HCT116 (cell line): ENCODE results near the gene MEX3B. TPM values are rescaled to one million over a fixed set of nuclear protein-coding genes. Genes with fewer than 3 reads are reported as not detected.

Source experiments
- ATAC-seq: fragments of 200-7000 bp; cut with Tn5 transposase; 2 replicates; pipeline ENCODE4 v1.9.1; 2020; ENCODE audit warnings: mild to moderate bottlenecking, moderate library complexity
- BruUV-seq: library from RNA; stranded (reverse); fragments of 400-500 nt; replicated peaks from 2 replicates; lab custom pipeline; 2021; lab: Mats Ljungman, UMichigan
- CTCF ChIA-PET: fragments of 300-600 bp; sonication (Branson Sonifier 250); formaldehyde crosslinking; loops from one replicate; lab custom pipeline; 2021; ENCODE audit warnings: antibody characterized with exemption; lab: Charles Lee
- POLR2A ChIA-PET: fragments of 300-600, 350-600 bp; sonication (Branson Sonifier 250); formaldehyde crosslinking; loops from one replicate; lab custom pipeline; 2021; ENCODE audit warnings: antibody characterized with exemption; lab: Charles Lee
- RAD21 ChIA-PET, 2 experiments: fragments of 300-600 bp; sonication (Branson Sonifier 250); formaldehyde crosslinking; loops; one replicate each; lab custom pipeline; 2023; ENCODE audit warnings: low total read pairs in 2 of 2; ENCODE audit not compliant: uncharacterized antibody in 2 of 2, unreplicated experiment in 2 of 2, low non-redundant PET in 1 of 2; lab: Charles Lee
- DNase-seq: peaks from one replicate; pipeline ENCODE4 v3.0.0-alpha.2; 2010; ENCODE audit warnings: low read depth, low spot score
- H2AFZ ChIP-seq: fragments of 200-600 bp; shearing (Covaris generic), sonication (generic); 2 replicates; pipeline ENCODE4 v1.6.1; 2017; ENCODE audit warnings: low read depth, mixed run types, mixed read lengths, antibody characterized with exemption, low read length; ENCODE audit not compliant: poor library complexity, severe bottlenecking
- H3K27ac ChIP-seq: 2 replicates; pipeline ENCODE4 v1.5.1; 2012; ENCODE audit warnings: low read depth, low read length
- H3K27me3 ChIP-seq: fragments of 200-600 bp; sonication (generic); 2 replicates; pipeline ENCODE4 v1.6.1; 2016; ENCODE audit warnings: mixed run types, low read length, mixed read lengths; ENCODE audit not compliant: insufficient read depth
- H3K36me3 ChIP-seq, 2 experiments: fragments of 200-500 bp in 1 of 2; fragments of 200-600 bp in 1 of 2; sonication (Bioruptor generic) in 1 of 2; sonication (generic) in 1 of 2; 2 replicates each; pipeline versions ENCODE4 v1.5.1 to v1.6.1; 2014 to 2016; ENCODE audit warnings: low read length in 2 of 2, inconsistent platforms in 1 of 2, mixed read lengths in 1 of 2, mixed run types in 1 of 2; ENCODE audit not compliant: insufficient read depth in 2 of 2, control insufficient read depth in 1 of 2
- H3K4me1 ChIP-seq, 2 experiments: fragments of 200-600 bp in 1 of 2; sonication (generic) in 1 of 2; 2 replicates each; pipeline versions ENCODE4 v1.5.1 to v1.6.1; 2012 to 2017; ENCODE audit warnings: low read length in 2 of 2, inconsistent platforms in 1 of 2, mild to moderate bottlenecking in 1 of 2, mixed read lengths in 1 of 2, mixed run types in 1 of 2, moderate library complexity in 1 of 2; ENCODE audit not compliant: insufficient read depth in 2 of 2, control insufficient read depth in 1 of 2
- H3K4me2 ChIP-seq: fragments of 200-600 bp; sonication (generic); 2 replicates; pipeline ENCODE4 v1.6.1; 2017; ENCODE audit warnings: mixed run types, low read length, mixed read lengths
- H3K4me3 ChIP-seq, 2 experiments: fragments of 200-600 bp in 1 of 2; sonication (generic) in 1 of 2; replicated peaks in 1 of 2; 2 replicates each; pipeline ENCODE4 v1.5.1; 2011 to 2016; ENCODE audit warnings: low read length in 2 of 2, control low read depth in 1 of 2, low read depth in 1 of 2, mild to moderate bottlenecking in 1 of 2, mixed read lengths in 1 of 2, mixed run types in 1 of 2
- H3K79me2 ChIP-seq: fragments of 200-600 bp; sonication (generic); 2 replicates; pipeline ENCODE4 v1.6.1; 2017; ENCODE audit warnings: mild to moderate bottlenecking, mixed run types, low read length, moderate library complexity, mixed read lengths; ENCODE audit not compliant: insufficient read depth
- H3K9ac ChIP-seq: fragments of 200-600 bp; sonication (generic); 2 replicates; pipeline ENCODE4 v1.6.1; 2016; ENCODE audit warnings: low read length, mixed read lengths
- H3K9me2 ChIP-seq: fragments of 200-600 bp; sonication (generic), shearing (Covaris generic); 2 replicates; pipeline ENCODE4 v1.6.1; 2017; ENCODE audit warnings: mixed run types, mild to moderate bottlenecking, moderate library complexity; ENCODE audit not compliant: insufficient read depth
- H3K9me3 ChIP-seq, 2 experiments: fragments of 200-500 bp in 1 of 2; fragments of 200-600 bp in 1 of 2; sonication (Bioruptor generic) in 1 of 2; sonication (generic) in 1 of 2; 2 replicates each; pipeline ENCODE4 v1.6.1; 2014 to 2017; ENCODE audit warnings: low read length in 2 of 2, mixed read lengths in 2 of 2, inconsistent platforms in 1 of 2, low read depth in 1 of 2, mild to moderate bottlenecking in 1 of 2, mixed run types in 1 of 2, moderate library complexity in 1 of 2; ENCODE audit not compliant: control insufficient read depth in 1 of 2, insufficient read depth in 1 of 2
- H4K20me1 ChIP-seq: fragments of 200-600 bp; sonication (generic), shearing (Covaris generic); 2 replicates; pipeline ENCODE4 v1.6.1; 2017; ENCODE audit warnings: mixed run types, mild to moderate bottlenecking, moderate library complexity; ENCODE audit not compliant: insufficient read depth
- CBX3 ChIP-seq: IDR thresholded peaks from 2 replicates; pipeline ENCODE4 v1.6.1; 2012; ENCODE audit warnings: low read depth
- CEBPB ChIP-seq: IDR thresholded peaks from 2 replicates; pipeline ENCODE4 v1.6.1; 2012; ENCODE audit warnings: low read depth
- EGR1 ChIP-seq: IDR thresholded peaks from 2 replicates; pipeline ENCODE4 v1.6.1; 2012; ENCODE audit warnings: low read depth
- ELF1 ChIP-seq: IDR thresholded peaks from 2 replicates; pipeline ENCODE4 v1.6.1; 2012; ENCODE audit warnings: low read depth, borderline replicate concordance
- EZH2phosphoT487 ChIP-seq: fragments of 200-600 bp; IDR thresholded peaks from 2 replicates; pipeline ENCODE4 v1.6.1; 2018; ENCODE audit warnings: antibody characterized with exemption, borderline replicate concordance
- FOSL1 ChIP-seq: IDR thresholded peaks from 2 replicates; pipeline ENCODE4 v1.6.1; 2012; ENCODE audit warnings: low read depth
- JUND ChIP-seq: IDR thresholded peaks from 2 replicates; pipeline ENCODE4 v1.6.1; 2012
- POLR2A ChIP-seq: IDR thresholded peaks from 2 replicates; pipeline ENCODE4 v1.7.0; 2011; ENCODE audit warnings: borderline replicate concordance; ENCODE audit not compliant: insufficient read depth, insufficient read length; ENCODE audit errors: extremely low read depth
- POLR2AphosphoS5 ChIP-seq: IDR thresholded peaks from 2 replicates; pipeline ENCODE4 v1.6.1; 2011; ENCODE audit warnings: mild to moderate bottlenecking, low read depth, low read length, moderate library complexity
- SP1 ChIP-seq: IDR thresholded peaks from 2 replicates; pipeline ENCODE4 v1.6.1; 2012; ENCODE audit warnings: low read depth
- SRF ChIP-seq: IDR thresholded peaks from 2 replicates; pipeline ENCODE4 v1.6.1; 2012; ENCODE audit warnings: low read depth
- TCF7L2 ChIP-seq: IDR thresholded peaks from 2 replicates; pipeline ENCODE4 v1.7.0; 2011; ENCODE audit warnings: borderline replicate concordance, inconsistent platforms; ENCODE audit not compliant: insufficient read depth, insufficient read length; ENCODE audit errors: extremely low read depth
- YY1 ChIP-seq: IDR thresholded peaks from 2 replicates; pipeline ENCODE4 v1.6.1; 2011; ENCODE audit warnings: low read length, low read depth, moderate library complexity, mild to moderate bottlenecking; ENCODE audit not compliant: insufficient replicate concordance; ENCODE audit errors: extremely low read depth
- ZFX ChIP-seq: fragments of 450-650 bp; IDR thresholded peaks from 2 replicates; pipeline ENCODE4 v1.6.1; 2017
- ZNF274 ChIP-seq: fragments of 200-500 bp; sonication (Bioruptor generic); IDR thresholded peaks from 2 replicates; pipeline ENCODE4 v1.6.1; 2014; ENCODE audit warnings: mild to moderate bottlenecking, low read depth, low read length, inconsistent platforms
- intact Hi-C: fragments of 100-400 bp; cut with micrococcal nuclease; formaldehyde crosslinking; loops from 2 replicates; pipeline ENCODE4 v1.10.0; 2022
- total RNA-seq: library from RNA; stranded (reverse); gene quantifications from one replicate; pipeline ENCODE4 v1.2.1, GENCODE V29; 2021; ENCODE audit not compliant: unreplicated experiment
- TF ChIP-seq, protein P1 (sequence below), 3 experiments: fragments of 200-600 bp in 1 of 3; sonication (generic) in 1 of 3; IDR thresholded peaks in 2 of 3; conservative IDR thresholded peaks in 1 of 3; 2 replicates each; pipeline ENCODE4 v1.5.1; 2012 to 2017; ENCODE audit warnings: low read depth in 2 of 3, low read length in 2 of 3, antibody characterized with exemption in 1 of 3, borderline replicate concordance in 1 of 3, control low read depth in 1 of 3, mild to moderate bottlenecking in 1 of 3, mixed read lengths in 1 of 3, mixed run types in 1 of 3, moderate library complexity in 1 of 3; ENCODE audit not compliant: insufficient read depth in 1 of 3
- TF ChIP-seq, protein P2 (sequence below): IDR thresholded peaks from 2 replicates; pipeline ENCODE4 v1.6.1; 2012
- TF ChIP-seq, protein P3 (sequence below): IDR thresholded peaks from 2 replicates; pipeline ENCODE4 v1.6.1; 2012
- TF ChIP-seq, protein P4 (sequence below): IDR thresholded peaks from 2 replicates; pipeline ENCODE4 v1.6.1; 2011; ENCODE audit warnings: mild to moderate bottlenecking, low read length, moderate library complexity; ENCODE audit not compliant: insufficient replicate concordance; ENCODE audit errors: extremely low read depth
- TF ChIP-seq, protein P5 (sequence below): IDR thresholded peaks from 2 replicates; pipeline ENCODE4 v1.6.1; 2012; ENCODE audit warnings: low read depth

Gene MEX3B
- total RNA-seq, 1 experiment from 2014 or later = 1.9 TPM

DNA sequence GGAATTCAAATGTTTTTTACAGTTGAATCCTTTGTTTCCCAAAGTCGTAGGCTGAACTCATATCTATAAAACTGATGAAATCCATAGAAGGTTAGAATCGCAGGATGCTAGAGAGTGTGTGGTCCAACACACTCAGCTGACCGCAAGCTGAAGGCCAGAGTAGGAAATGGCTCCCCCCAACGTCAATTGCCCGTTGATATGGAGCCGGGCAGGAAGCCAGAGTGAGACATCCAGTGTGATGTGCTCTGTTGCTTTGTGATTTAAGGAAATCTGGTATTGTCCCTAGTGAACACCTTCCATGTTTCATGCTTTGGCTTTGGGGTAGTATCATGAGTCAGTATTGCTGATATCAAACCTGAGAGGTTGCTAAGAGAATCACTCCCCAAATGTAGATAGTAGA, 5.8 kb upstream of the MEX3B start:
- Histone ChIP-seq H3K27ac (no peak overlapping the region), H3K9ac (no peak overlapping the region), H3K4me2 (no peak overlapping the region), H3K27me3 (no peaks in the 10 kb centered on the region), H2AFZ (no peak overlapping the region), H3K4me3 (no peak overlapping the region), H3K4me1 (peaks cover 0 to 6% of the 10 kb centered on the region in 2 experiments; a peak in 1 of 4 replicates), H3K79me2 (no peaks in the 10 kb centered on the region), H3K36me3 (no peaks in the 10 kb centered on the region), H4K20me1 (no peaks in the 10 kb centered on the region), H3K9me3 (no peaks in the 10 kb centered on the region), H3K9me2 (no peaks in the 10 kb centered on the region)
- RAD21 ChIA-PET = no interaction called here
- TF ChIP-seq ELF1 (no peak), YY1 (no peak), EZH2phosphoT487 (no peak), CBX3 (no peak), SP1 (no peak), SRF (no peak), TCF7L2 (no peak), POLR2A (no peak), POLR2AphosphoS5 (no peak), EGR1 (no peak), FOSL1 (no peak), ZFX (no peak), ZNF274 (no peak), JUND (no peak), CEBPB (no peak)
- TF ChIP-seq, protein P1, sequence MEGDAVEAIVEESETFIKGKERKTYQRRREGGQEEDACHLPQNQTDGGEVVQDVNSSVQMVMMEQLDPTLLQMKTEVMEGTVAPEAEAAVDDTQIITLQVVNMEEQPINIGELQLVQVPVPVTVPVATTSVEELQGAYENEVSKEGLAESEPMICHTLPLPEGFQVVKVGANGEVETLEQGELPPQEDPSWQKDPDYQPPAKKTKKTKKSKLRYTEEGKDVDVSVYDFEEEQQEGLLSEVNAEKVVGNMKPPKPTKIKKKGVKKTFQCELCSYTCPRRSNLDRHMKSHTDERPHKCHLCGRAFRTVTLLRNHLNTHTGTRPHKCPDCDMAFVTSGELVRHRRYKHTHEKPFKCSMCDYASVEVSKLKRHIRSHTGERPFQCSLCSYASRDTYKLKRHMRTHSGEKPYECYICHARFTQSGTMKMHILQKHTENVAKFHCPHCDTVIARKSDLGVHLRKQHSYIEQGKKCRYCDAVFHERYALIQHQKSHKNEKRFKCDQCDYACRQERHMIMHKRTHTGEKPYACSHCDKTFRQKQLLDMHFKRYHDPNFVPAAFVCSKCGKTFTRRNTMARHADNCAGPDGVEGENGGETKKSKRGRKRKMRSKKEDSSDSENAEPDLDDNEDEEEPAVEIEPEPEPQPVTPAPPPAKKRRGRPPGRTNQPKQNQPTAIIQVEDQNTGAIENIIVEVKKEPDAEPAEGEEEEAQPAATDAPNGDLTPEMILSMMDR (IDR thresholded peaks at IDR 0.05 in 2 of 3, conservative IDR thresholded peaks at IDR 0.05 in 1 of 3; ENCODE audit: borderline replicate concordance in 1 of 3, insufficient read depth in 1 of 3, low read depth in 2 of 3, low read length in 2 of 3) = no peak
- TF ChIP-seq, protein P2, sequence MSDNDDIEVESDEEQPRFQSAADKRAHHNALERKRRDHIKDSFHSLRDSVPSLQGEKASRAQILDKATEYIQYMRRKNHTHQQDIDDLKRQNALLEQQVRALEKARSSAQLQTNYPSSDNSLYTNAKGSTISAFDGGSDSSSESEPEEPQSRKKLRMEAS = no peak
- TF ChIP-seq, protein P3, sequence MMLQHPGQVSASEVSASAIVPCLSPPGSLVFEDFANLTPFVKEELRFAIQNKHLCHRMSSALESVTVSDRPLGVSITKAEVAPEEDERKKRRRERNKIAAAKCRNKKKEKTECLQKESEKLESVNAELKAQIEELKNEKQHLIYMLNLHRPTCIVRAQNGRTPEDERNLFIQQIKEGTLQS = no peak
- TF ChIP-seq, protein P4, sequence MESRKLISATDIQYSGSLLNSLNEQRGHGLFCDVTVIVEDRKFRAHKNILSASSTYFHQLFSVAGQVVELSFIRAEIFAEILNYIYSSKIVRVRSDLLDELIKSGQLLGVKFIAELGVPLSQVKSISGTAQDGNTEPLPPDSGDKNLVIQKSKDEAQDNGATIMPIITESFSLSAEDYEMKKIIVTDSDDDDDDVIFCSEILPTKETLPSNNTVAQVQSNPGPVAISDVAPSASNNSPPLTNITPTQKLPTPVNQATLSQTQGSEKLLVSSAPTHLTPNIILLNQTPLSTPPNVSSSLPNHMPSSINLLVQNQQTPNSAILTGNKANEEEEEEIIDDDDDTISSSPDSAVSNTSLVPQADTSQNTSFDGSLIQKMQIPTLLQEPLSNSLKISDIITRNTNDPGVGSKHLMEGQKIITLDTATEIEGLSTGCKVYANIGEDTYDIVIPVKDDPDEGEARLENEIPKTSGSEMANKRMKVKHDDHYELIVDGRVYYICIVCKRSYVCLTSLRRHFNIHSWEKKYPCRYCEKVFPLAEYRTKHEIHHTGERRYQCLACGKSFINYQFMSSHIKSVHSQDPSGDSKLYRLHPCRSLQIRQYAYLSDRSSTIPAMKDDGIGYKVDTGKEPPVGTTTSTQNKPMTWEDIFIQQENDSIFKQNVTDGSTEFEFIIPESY = no peak
- TF ChIP-seq, protein P5, sequence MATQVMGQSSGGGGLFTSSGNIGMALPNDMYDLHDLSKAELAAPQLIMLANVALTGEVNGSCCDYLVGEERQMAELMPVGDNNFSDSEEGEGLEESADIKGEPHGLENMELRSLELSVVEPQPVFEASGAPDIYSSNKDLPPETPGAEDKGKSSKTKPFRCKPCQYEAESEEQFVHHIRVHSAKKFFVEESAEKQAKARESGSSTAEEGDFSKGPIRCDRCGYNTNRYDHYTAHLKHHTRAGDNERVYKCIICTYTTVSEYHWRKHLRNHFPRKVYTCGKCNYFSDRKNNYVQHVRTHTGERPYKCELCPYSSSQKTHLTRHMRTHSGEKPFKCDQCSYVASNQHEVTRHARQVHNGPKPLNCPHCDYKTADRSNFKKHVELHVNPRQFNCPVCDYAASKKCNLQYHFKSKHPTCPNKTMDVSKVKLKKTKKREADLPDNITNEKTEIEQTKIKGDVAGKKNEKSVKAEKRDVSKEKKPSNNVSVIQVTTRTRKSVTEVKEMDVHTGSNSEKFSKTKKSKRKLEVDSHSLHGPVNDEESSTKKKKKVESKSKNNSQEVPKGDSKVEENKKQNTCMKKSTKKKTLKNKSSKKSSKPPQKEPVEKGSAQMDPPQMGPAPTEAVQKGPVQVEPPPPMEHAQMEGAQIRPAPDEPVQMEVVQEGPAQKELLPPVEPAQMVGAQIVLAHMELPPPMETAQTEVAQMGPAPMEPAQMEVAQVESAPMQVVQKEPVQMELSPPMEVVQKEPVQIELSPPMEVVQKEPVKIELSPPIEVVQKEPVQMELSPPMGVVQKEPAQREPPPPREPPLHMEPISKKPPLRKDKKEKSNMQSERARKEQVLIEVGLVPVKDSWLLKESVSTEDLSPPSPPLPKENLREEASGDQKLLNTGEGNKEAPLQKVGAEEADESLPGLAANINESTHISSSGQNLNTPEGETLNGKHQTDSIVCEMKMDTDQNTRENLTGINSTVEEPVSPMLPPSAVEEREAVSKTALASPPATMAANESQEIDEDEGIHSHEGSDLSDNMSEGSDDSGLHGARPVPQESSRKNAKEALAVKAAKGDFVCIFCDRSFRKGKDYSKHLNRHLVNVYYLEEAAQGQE = no peak
- CTCF ChIA-PET = interaction anchor here (1.4 kb wide), 1 partner anchor 11 kb away, joined by 3 read pairs; no protein-coding TSS in a partner anchor
- DNase-seq (no peak), ATAC-seq (no peak)
- BruUV-seq = no TSS peak
- intact Hi-C loops = no loop called here
- POLR2A ChIA-PET = no interaction called here
